ENCODE results near the gene ZNF503.

The ZNF503 gene

DNA sequence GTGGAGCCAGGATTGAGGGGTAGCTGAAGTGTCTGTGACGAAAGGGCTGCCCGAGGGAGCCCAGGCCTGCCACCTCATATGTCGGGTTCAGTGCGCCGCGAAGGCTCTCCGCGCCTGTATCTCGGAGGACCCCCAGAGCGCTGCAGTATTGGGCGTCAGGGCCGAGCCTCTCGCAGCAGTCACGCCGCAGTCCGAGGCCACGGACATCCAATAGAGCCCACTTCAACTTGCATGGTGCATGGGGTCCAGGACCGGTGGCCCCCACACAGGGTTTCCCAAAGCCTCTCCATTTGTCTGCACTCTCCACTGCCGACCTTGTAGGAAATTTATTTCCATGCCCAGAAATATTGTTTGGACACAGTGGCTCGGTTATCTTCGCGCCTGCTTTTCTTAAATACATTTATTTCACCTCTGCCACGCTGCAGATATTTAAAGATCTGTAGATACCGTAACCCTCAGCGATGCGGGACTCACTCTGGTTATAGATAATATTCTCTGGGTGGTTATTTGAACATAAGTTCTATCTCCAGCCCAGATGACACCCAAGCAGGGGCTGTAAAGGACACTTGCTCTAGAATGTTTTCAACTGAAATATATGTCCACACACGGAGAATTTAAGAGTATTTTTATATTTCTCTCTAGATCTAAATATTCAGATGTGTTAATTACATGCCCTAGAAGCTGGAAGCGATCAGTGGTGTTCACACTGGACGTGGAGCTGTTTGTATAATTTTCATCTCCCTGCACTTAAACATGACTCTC is 5.1 kb upstream of the ZNF503 start:
- DNase-seq: no peak

DNA sequence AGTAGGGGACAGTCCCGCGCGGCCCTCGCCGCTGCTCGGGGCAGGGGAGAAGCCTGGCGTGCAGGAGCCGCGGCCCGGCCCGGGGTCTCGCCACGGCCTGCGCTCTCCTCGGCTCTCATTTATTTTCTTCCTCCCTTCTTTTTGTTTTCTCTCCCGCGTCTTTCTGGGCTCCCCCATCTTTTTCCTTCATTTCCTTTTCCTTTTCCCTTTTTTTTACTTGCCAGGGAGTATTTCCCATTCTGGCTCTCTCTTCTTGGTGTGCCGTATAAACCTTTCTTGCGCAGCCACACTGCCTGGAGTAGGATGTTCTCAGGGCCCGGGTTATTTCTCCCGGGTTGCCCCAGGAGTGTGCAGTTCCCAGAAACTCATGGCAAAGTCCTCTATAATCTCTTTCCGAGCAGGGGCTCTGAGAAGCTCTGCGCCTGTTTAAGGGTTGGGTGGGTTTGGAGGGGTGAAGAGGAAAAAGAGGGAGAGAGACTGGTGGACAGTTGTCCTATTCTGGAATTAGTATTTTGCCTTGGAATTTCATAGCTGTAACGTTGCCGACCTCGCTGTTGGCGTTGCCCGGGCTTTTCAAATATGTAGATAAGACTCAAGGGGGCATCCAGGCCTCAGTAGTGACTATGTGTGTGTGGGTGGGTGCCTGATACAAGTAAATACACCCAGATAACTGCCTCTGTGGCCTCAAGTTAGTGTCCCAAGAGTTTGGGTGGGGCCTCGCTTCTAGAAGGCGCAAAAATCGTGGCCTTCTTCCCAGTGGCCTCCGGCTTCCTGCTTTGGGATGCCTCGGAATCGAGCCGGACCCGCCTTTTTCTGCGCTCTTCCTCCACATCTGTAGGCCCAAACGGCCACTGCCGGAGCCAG is 4.3 kb upstream of the ZNF503 start:
- DNase-seq: no peak

DNA sequence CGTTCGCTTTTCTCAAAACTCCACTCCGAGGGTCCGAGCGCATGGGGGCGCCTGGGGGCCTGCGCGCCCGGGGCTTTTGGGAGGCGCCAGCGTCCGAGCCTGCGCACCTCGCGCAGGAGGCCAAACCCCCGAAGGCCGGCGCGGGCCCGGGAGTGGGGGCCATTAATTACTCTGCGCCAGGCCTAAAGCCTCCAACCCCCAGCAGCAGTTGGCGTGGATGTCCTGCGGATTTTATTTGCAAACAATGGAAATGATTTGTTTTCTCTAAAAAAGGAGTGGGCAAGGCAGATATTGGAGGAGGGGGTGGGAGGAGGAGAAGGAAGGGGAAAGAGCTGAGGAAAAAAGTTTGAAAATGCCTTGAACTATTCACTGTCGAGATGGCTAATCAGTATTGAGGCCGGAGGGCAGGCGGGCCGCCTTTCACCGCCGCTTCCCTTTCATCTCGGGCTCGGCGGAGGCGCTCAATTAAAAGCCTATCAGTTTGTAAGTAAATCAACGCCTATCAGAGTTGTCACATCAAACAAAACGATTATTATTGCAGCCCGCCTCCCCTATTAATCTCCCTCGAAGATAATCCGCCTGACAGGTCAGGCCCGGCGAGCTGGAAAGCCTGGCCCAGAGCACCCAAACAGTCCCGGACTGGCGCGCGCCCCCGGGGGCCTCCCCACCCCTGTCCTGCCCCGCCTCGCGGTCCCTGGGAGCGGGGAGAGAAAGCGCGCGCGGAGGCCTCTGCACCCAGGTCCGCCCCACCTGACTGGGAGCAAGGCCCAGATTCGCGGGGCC is 3.4 kb upstream of the ZNF503 start:
- DNase-seq: no peak

DNA sequence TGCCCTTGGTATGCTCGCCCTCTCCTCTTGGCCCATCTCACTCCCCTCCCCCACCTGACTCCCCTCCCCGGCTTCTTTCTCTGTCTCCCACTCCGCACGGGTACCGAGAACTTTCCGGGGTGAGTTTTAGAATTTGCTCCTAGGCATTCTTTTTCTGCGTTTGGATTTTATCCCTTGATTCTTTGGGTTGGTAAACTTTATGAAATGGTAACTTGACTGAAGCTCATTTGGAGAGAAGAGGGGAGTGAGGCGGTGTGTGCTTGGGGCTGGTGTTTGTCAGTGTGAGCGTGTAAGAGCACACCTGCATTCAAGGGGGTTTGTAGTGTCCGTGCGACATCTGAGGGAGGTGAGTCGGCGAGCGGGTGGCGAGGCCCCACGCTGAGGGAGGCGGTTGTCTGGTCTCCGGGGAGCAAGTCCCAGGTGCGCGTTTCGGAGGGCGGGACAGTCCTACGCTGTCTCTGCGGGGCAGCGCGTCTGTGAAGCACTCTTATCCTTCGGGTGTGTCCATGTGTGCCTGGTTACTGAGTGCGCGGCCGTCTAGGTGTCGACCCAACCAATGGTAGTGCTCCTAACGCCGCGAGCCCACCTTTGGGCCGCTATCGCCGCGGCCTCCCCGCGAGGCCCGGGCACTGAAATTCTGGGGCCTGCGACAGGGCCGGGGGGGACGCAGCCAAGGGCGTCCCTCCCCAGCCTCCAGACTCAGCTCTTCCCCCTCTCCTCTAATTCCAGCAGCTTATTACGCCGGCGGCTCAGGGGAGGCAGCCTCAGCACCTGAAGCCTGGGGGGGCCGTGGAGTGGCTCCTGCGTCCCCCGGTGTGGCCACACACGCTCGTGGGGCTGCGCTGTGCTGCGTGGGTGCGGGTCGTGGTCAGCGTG is 2.6 kb upstream of the ZNF503 start:
- DNase-seq: no peak

DNA sequence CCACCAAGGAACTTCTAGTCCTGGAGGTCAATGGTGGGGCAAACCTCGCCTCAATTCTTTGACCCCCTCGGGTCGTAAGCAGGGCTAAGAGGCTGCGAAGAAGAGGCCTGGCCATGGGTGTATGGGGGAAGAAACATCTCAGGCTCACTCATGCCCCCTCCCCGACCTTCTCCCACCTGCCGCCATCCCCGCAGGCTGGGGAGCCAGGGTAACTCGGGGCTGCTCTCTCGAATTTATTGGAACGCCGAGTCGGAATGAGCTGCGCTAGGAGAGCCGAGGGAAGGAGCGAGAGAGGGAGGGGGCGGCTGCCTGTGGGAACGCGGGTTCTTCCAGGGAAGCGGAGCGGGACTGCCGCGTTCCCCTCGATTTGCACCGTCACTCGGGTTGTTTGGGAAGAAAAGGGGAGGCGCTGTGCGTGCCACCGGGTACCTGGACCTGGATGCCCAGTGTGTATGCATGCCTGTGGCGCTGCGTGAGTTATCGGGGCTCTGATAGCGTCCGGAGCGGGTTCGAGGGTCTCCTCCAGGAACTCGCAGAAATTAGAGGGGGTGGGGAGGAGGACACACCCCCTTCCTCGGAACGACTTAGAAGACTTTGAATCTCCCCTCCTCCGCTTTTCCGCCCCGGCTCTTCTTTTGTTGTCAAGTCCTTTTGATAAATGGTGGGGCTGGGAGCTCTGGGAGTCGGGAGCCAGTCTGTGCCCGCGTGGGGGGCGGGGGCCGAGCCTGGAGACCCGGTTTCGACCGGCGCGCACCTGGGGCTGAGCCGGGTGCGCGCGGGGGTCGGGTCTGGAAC is 1.8 kb upstream of the ZNF503 start:
- peak; percentile 15 for DNase-seq

DNA sequence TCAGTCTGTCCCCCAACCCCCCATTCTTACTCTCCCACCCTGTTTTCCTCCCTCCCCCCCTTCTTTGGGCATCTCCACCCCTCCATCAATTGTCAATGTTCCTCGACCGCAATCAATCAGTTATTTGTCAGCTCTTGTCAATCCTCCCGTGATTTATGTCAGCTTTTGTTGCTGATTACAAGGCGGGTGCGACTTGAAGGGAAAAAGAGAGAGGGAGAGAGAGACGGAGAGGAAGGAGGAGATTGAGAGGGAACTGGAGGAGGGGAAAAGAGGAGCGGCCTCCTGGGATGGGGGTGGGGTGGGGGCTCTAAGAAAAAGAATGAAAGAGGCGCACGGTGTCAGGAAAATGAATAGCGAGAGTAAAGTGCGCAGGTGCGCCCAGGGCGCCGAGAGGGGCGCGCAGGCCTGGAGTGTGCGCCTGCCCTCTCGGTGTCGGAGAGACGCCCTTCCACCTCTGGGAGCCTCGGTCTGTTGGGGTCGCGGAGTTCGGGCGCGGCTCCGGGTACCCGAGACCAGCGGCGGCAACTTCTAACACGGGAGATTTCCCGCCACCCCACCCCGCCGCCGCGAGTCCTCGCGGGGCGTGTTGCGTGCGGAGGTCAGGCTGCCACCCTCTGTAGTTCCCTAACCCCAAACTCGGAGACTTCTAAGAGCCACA is 1.1 kb upstream of the ZNF503 start:
- DNase-seq: no peak

DNA sequence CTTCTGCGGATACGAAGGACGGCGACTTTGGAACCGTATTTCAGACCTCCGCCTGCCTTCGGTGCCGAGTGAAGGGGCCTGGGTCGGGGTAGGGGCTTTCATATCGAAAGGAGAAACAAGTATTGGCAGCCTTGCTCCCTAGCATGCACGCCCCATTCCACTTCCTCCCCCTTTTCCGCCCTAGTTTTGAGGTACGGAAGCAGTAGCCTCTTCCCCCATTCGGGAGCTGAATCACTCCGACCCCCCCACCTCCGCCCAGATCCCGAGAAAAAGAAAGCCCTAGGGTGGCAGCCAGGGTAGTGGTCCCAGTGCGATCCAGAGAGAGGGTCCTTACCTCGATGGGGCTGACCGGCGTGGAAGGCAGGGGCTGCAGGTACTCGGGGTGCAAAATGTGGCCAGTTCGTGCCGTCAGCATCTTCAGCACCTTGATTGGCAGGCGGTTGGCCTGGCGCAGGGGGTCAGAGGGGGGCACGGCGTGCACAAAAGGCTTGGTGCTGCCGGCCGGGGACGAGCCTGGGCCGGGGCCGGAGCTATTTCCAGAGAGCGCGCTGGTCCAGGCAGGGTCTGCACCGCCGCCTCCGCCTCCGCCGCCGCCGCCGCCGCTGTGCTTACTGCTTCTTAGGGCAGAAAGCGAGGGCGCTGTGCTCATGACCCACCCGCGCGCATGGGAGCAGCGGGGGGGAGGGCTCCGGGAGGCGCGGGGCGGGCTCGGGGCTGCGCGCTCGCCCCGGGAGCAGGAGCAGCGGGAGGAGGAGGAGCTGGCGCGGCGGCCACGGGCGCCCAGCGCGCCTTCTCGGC is 594 bp downstream of the ZNF503 start:
- DNase-seq: peak; percentile 50

DNA sequence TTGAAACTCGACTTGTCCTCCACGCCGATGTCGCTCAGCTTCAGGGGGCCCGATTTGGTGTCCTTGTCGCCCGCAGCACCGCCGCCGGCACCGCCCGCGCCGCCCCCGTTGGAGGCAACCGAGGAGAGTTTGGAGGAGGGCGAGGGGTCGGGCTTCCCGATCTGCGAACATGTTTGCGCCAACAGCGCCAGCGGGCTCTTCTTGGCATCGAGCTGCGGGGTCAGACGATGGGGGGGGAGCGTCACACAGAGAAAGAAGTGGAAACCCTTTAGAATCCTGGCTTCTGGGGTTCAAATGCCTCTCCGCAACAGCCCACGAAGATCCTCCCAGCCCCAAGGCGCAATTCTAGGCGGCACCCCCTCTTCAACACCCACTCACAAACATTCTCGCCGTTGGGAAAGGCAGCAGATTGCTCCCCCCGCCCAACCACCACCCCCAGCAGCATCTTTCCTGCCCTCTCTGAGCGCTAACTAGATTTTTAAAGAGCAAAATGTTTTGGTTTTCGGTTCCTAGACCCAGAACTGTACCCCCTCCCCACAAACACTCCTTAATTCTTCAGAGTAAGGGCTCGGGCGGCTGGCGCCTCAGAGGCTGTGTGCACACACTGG is 1.3 kb downstream of the ZNF503 start:
- DNase-seq: peak; percentile 26

DNA sequence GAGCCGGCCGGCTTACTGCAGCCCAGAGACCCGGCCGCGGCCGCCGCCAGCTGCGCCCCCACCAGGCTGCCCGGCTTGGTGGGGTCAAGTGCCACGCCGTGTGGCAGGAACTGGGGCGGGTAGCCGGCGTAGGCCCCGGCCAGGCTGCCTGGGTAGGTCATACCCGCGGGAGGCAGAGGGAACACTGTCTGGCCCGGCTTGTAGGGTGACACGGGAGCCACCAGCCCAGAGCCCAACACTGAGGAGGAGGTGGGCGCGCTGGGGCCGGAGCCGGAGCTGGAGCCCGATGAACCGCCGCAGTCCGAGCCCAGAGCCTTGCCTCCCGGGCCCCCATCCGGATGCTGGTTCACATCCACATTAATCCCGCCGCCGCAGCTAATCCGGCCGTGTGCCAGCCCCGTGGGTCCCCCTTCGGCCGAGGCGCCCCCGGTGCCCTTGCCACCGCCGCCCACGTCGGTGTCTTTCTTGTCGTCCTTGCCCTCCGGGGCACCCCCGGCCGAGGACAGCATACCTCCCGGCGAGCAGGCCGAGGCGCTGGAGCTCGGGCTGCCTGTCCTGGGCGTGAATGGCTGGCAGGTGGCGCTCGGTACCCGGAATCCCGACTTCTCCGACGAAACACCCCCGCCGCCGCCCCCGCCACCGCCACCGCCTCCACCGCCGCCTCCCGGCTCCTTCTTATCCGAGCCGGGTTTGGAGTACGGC is 2.0 kb downstream of the ZNF503 start:
- DNase-seq: peak; percentile 30

DNA sequence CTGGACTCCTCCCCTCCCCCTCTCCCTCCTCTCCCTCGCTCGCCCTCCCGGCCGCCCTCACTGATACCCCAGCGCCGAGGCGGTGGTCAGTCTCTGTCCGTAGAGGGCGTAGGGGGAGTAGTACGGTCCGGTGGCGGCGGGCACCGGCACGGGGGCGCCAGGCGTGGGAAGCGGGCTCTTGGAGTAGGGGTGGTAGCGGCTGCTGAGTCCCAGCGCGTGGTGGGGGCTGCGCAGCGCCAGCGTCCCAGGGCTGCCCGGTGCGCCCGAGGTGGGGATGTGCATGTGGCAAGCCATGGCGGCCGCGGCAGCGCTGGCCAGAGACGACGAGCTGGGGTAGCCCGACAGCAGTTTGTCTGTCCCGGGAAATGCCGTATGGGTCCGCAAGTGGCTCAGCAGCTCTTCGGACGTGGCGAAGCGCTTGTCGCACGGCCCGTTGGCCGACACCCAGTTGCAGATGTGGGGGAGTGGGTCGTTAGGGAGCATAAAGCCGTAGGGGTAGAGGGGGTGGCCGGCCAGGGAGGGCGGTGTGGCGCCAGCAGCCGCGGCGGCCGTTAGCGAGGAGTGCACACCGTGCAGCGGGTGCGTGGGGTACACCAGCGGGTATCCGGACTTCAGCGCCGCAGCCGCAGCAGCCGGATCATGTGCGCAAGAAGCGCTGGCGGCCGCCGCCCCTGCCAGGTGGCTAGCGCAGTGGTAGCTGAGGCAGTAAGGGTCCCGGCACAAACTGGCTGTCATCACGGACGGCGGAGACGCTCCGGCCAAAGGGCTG is 2.7 kb downstream of the ZNF503 start:
- DNase-seq: no peak

DNA sequence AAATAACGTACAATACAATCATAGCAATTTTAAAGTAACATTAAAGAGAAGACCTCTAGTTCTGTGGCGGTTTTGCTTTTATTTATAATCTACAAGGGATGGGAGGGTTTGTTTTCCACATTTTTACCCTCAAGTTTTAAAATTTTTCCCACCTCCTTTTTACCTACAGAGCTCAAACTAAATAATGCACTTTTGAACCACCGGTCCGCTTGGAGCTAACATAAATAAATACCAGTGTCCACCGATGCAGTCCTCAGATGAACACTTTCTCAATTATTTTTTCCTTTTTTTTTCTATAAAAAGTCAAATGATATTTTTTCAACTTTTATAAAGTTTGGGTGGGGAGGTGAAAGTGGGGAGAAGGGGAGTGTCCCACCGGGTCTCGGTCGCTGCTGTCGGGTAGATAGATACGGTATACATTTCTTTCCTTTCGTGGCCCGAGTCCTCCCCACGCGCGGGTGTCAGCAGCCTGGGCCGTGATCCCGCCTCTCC is 3.3 kb downstream of the ZNF503 start:
- DNase-seq: no peak

DNA sequence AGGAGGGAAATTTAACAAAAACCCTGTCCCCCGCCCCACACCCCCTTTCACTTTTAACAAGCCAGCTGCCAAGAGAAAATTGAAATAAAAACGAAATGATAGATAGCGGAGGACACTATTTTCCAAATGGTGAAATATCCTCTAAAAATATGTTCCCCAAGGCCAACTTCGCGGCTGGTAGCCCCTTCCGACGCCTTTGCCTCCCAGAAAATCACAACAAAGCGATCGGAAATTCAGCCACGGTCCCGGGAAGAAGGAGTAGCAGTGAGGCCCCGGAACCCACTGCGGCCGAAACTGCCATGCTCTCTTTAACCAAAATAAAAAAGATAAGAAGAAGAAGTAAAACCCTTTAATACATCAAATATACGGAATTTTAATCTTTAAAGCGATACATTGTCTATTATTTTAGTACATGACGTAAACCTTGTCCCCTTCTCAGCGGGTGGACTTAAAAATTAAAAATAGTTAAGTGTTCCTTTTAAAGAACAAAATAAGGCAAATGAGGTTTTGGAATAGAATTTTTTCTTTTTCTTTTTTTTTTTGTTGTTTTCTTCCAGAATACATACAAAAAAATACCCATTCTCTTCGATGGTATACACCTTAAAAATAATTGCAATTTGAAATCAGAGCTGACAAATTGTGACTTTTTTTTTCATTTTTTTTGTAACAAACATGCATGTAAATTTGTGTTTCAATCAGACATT is 3.9 kb downstream of the ZNF503 start:
- DNase-seq: no peak

DNA sequence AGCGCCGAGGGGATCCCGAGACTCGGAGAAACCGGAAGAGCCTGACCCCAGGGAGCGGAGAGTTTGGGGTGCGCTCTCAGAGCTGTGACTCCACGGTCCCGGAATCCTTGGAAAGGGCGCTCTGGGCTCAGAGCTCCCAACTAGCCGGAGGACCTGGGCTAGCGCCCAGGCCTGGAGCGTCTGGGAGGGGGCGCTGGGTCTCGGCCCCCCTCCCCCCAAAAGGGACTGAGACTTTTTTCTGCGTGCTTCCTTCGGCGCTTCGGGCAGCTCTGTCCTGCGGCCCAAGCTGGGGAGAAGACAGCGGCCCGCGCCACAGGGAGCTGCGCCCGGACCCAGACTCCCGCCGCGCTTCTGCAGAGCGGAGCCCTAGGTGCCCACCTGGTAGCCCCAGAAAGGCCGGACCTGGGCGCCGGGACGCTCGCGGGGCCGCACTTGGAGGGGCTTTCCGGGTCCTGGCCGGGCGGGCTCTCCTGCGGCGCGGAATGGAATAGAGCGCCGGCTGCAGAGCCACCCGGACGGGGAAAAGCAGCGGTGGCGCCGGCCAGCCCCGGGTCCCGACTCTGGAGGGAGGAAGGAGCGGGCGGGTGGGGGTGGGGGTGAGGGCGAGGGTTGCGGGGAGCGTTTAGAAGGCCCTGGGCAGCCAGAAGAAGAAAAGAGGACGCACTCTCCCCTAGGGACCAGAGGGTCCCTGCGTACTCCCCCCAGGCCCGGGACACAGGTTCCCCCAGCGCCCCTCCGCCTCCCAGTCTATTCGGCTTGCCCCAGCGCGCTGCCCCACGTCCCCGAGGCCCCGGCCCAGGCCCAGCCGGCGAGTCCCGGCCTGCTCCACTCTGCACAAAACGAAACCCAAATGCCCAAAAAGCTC is 4.7 kb downstream of the ZNF503 start:
- no peak for DNase-seq

DNA sequence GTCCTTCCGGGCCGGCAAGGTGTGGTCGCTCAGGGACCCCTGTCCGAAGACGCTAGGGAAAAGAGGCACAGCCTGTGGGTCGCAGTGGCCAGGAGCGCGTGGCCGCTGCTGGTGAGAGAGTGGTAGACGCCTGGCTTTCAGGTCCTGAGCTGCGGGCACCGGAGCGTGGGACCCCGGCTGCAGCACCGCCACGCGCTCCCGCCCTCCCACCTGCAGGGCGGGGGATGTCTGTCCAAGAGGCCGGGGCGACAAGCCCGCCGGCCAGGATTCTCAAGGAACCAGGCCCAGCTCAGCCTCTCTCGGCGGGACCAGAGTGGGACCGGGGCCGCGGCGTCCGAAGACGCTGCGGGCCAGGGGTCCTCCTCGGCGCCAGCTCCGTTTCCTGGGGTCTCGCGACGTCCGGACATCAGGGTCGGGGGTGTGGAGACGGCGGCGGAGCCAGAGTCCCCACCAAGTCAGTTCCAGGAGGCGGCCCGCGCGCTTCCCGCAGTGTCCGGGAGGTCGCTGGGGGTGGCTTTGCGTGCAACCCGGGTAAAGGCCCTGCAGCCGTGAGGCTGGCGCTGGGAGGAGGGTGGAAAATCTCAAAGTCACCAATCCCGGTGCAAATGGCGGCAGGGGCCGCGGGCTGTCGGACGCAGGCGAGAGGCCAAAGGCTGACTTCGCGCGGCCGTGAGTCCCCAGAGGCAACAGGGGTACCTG is 5.5 kb downstream of the ZNF503 start:
- DNase-seq: no peak

DNA sequence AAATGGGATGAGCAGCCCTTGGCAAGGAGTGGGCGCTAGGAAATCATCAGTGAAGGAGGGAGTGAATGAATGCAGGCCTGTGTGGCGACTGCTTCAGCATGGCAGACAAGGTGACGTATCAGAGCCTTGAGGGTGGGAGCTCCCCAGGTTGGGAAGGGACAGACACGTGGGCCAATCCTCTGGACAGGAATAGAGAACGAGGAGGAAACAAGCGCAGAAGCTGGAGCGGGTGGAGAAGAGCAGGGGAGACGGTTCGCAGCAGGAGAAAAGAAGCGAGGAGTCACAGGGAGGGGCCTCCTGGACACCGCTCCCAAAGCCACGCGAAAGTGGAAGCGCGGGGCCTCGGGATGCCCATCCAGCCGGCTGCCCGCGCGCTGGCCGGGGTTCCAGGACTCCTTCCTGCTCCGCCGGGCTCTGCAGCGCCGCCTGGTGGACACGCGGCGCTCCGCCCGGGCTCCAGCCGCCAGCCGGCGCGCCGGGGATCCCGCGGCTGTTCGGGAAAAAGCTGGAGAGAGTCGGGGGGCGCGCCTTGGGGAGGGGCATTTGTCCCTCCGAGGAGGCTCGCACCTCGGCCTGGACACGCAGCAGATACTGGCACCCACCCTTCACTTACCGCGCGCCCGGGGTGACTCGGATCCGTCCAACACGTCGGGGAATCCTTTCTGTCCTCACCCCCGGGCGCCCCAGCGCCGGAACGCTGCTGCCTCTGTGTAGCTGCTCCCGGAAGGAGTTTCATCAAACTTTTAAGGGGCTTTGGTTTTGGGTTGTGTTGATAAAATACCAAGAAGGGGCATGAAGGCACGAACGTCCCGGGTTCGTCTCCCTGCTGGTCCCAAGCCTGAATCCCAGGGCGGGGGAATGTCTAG is 6.3 kb downstream of the ZNF503 start:
- DNase-seq: no peak
